SK-N-SH (cell line): ENCODE data around the gene TCTN1. TPM values are rescaled to one million over a fixed set of nuclear protein-coding genes. Genes with fewer than 3 reads are reported as not detected.
"Not testable (repeated sequence)": the region's sequence is repeated elsewhere in the genome, so short reads cannot be mapped to it uniquely, and the experiment has no call there.

Experiments
- CTCF ChIA-PET: fragments of 300-600, 350-600 bp; formaldehyde crosslinking; extraction: SDS; loops from one replicate; lab custom pipeline; 2021; lab: Yijun Ruan, JAX
- POLR2A ChIA-PET: fragments of 350-600 bp; sonication (Branson Sonifier 250); formaldehyde crosslinking; extraction: SDS; loops from one replicate; lab custom pipeline; 2020; ENCODE audit warnings: antibody characterized with exemption, inconsistent platforms; lab: Yijun Ruan, JAX
- DNase-seq: peaks from one replicate; pipeline ENCODE4 v3.0.0; 2012
- H2AFZ ChIP-seq: fragments of 200-600 bp; sonication (generic); 2 replicates; pipeline ENCODE4 v1.8.1; 2016; ENCODE audit warnings: antibody characterized with exemption, mild to moderate bottlenecking, low read depth
- H3F3A ChIP-seq: fragments of 200-600 bp; sonication (generic); replicated peaks from 2 replicates; pipeline ENCODE3; 2016; ENCODE audit warnings: antibody characterized with exemption, mild to moderate bottlenecking; ENCODE audit not compliant: insufficient read depth
- H3K27ac ChIP-seq, 2 experiments: fragments of 200-500 bp in 1 of 2; fragments of 200-600 bp in 1 of 2; sonication (Bioruptor generic) in 1 of 2; sonication (generic), shearing (Covaris generic) in 1 of 2; 2 replicates each; pipeline versions ENCODE4 v1.5.1 to v1.6.1; 2014 to 2016; ENCODE audit warnings: low read depth in 2 of 2, inconsistent platforms in 1 of 2, low read length in 1 of 2, mild to moderate bottlenecking in 1 of 2, mixed read lengths in 1 of 2
- H3K27me3 ChIP-seq: fragments of 200-600 bp; sonication (generic), shearing (Covaris generic); 2 replicates; pipeline ENCODE4 v1.6.1; 2016; ENCODE audit warnings: mixed run types; ENCODE audit not compliant: insufficient read depth
- H3K36me3 ChIP-seq, 2 experiments: fragments of 200-500 bp in 1 of 2; fragments of 200-600 bp in 1 of 2; sonication (Bioruptor generic) in 1 of 2; sonication (generic) in 1 of 2; replicated peaks in 1 of 2; 2 replicates each; pipeline versions ENCODE3 to v1.5.1; 2014 to 2016; ENCODE audit warnings: low read length in 1 of 2, mild to moderate bottlenecking in 1 of 2; ENCODE audit not compliant: insufficient read depth in 2 of 2, control insufficient read depth in 1 of 2
- H3K4me1 ChIP-seq, 2 experiments: fragments of 200-500 bp in 1 of 2; fragments of 200-600 bp in 1 of 2; sonication (Bioruptor generic) in 1 of 2; sonication (generic), shearing (Covaris generic) in 1 of 2; 2 replicates each; pipeline versions ENCODE4 v1.5.1 to v1.6.1; 2014 to 2016; ENCODE audit warnings: low read depth in 1 of 2, low read length in 1 of 2, mixed run types in 1 of 2; ENCODE audit not compliant: insufficient read depth in 2 of 2, control insufficient read depth in 1 of 2
- H3K4me2 ChIP-seq: fragments of 200-600 bp; sonication (generic), shearing (Covaris generic); 2 replicates; pipeline ENCODE4 v1.6.1; 2017; ENCODE audit warnings: mixed run types
- H3K4me3 ChIP-seq, 2 experiments: fragments of 200-500 bp in 1 of 2; fragments of 200-600 bp in 1 of 2; sonication (Bioruptor generic) in 1 of 2; sonication (generic), shearing (Covaris generic) in 1 of 2; 2 replicates each; pipeline versions ENCODE4 v1.5.1 to v1.8.1; 2014 to 2016; ENCODE audit warnings: low read depth in 2 of 2, inconsistent platforms in 1 of 2, low read length in 1 of 2, mild to moderate bottlenecking in 1 of 2, mixed read lengths in 1 of 2, moderate library complexity in 1 of 2
- H3K79me2 ChIP-seq: fragments of 200-600 bp; sonication (generic); 2 replicates; pipeline ENCODE4 v1.8.1; 2017; ENCODE audit warnings: mild to moderate bottlenecking; ENCODE audit not compliant: insufficient read depth
- H3K9ac ChIP-seq: fragments of 200-600 bp; sonication (generic); 2 replicates; pipeline ENCODE4 v1.6.1; 2017; ENCODE audit warnings: mixed run types
- H3K9me2 ChIP-seq: fragments of 200-600 bp; sonication (generic); 2 replicates; pipeline ENCODE4 v1.6.1; 2017; ENCODE audit warnings: mixed run types
- H3K9me3 ChIP-seq: fragments of 200-600 bp; sonication (generic); 2 replicates; pipeline ENCODE4 v1.6.1; 2017; ENCODE audit warnings: mixed run types, mild to moderate bottlenecking, moderate library complexity
- H4K20me1 ChIP-seq: fragments of 200-600 bp; sonication (generic); 2 replicates; pipeline ENCODE4 v1.6.1; 2017; ENCODE audit warnings: mild to moderate bottlenecking, mixed run types; ENCODE audit not compliant: insufficient read depth
- CHD2 ChIP-seq: fragments of 150-350 bp; IDR thresholded peaks from 2 replicates; pipeline ENCODE4 v1.6.1; 2018; ENCODE audit warnings: low read length; ENCODE audit not compliant: partially characterized antibody
- ELF1 ChIP-seq: IDR thresholded peaks from 2 replicates; pipeline ENCODE4 v1.4.0; 2012
- EP300 ChIP-seq, 2 experiments: IDR thresholded peaks; 2 replicates each; pipeline versions ENCODE4 v1.4.0 to v1.6.1; 2012; ENCODE audit warnings: borderline replicate concordance in 1 of 2, low read depth in 1 of 2, low read length in 1 of 2
- EZH2phosphoT487 ChIP-seq: fragments of 200-600 bp; sonication (generic); IDR thresholded peaks from 2 replicates; pipeline ENCODE4 v1.6.1; 2017; ENCODE audit warnings: low read depth, mixed run types, mild to moderate bottlenecking, antibody characterized with exemption, moderate library complexity, borderline replicate concordance
- FOXJ3 ChIP-seq: sonication (generic); formaldehyde crosslinking; IDR thresholded peaks from 2 replicates; pipeline ENCODE4 v1.5.1; 2020; ENCODE audit warnings: mild to moderate bottlenecking, missing genetic modification reagents
- FOXM1 ChIP-seq: IDR thresholded peaks from 2 replicates; pipeline ENCODE4 v1.4.0; 2012; ENCODE audit warnings: low read depth, mild to moderate bottlenecking
- GATA2 ChIP-seq: sonication (generic); formaldehyde crosslinking; IDR thresholded peaks from 2 replicates; pipeline ENCODE4 v1.5.0; 2020; ENCODE audit warnings: mild to moderate bottlenecking, missing genetic modification reagents
- IRF3 ChIP-seq: fragments of 150-350 bp; IDR thresholded peaks from 2 replicates; pipeline ENCODE4 v1.6.1; 2016; ENCODE audit warnings: mild to moderate bottlenecking, low read depth, low read length
- MAX ChIP-seq: IDR thresholded peaks from 2 replicates; pipeline ENCODE4 v1.4.0; 2012; ENCODE audit warnings: low read depth
- MXI1 ChIP-seq: IDR thresholded peaks from 2 replicates; pipeline ENCODE4 v1.6.1; 2012; ENCODE audit warnings: mild to moderate bottlenecking, low read depth, low read length, improper control_type of control experiment
- PBX3 ChIP-seq: IDR thresholded peaks from 2 replicates; pipeline ENCODE4; 2012
- POLR2AphosphoS5 ChIP-seq: IDR thresholded peaks from 2 replicates; pipeline ENCODE4 v1.6.1; 2012; ENCODE audit warnings: low read depth, low read length
- RCOR1 ChIP-seq: fragments of 150-350 bp; IDR thresholded peaks from 2 replicates; pipeline ENCODE4 v1.6.1; 2017; ENCODE audit warnings: antibody characterized with exemption, low read length
- RFX5 ChIP-seq: IDR thresholded peaks from 2 replicates; pipeline ENCODE4 v1.6.1; 2012; ENCODE audit warnings: mild to moderate bottlenecking, improper control_type of control experiment, low read length
- SIN3A ChIP-seq: IDR thresholded peaks from 2 replicates; pipeline ENCODE4 v1.6.1; 2012; ENCODE audit warnings: low read depth, mild to moderate bottlenecking, low read length, moderate library complexity, borderline replicate concordance
- SMC3 ChIP-seq: IDR thresholded peaks from 2 replicates; pipeline ENCODE4 v1.6.1; 2012; ENCODE audit warnings: low read depth, low read length, improper control_type of control experiment
- WGBS: methylation state at CpG from one replicate; pipeline ENCODE4 v1.1.6; 2017; ENCODE audit warnings: low lambda C conversion rate; 5-methylcytosine and 5-hydroxymethylcytosine counted together
- polyA plus RNA-seq, 3 experiments: library from polyadenylated mRNA; depleted of rRNA; stranded (reverse); fragments of >200 nt; gene quantifications; 2 replicates each; pipeline ENCODE4 v1.2.3, GENCODE V29; 2012
- TF ChIP-seq, protein P1 (sequence below): fragments of 200-600 bp; sonication (generic); IDR thresholded peaks from 2 replicates; pipeline ENCODE4 v1.6.1; 2017; ENCODE audit warnings: antibody characterized with exemption, mild to moderate bottlenecking, moderate library complexity
- TF ChIP-seq, protein P2 (sequence below): IDR thresholded peaks from 2 replicates; pipeline ENCODE4 v1.4.0; 2012; ENCODE audit warnings: low read depth, borderline replicate concordance

The TCTN1 gene
- polyA plus RNA-seq, 1 of the 3 experiments (the other 2 are of a cell fraction) = 40.2 TPM

- no peak for TF ChIP-seq IRF3
- TF ChIP-seq RCOR1 = no peak
- no peak for TF ChIP-seq ELF1
- no peak for TF ChIP-seq CHD2
- TF ChIP-seq RFX5 = no peak
- no peak for TF ChIP-seq GATA2 (CRISPR knock-in tag)
- no peak for TF ChIP-seq EZH2phosphoT487
- no peak for TF ChIP-seq SMC3
- no peak for TF ChIP-seq MAX
- TF ChIP-seq POLR2AphosphoS5 = peak; percentile 76
- TF ChIP-seq SIN3A = no peak; the same call in 1 of the 2 replicates
- no peak for TF ChIP-seq PBX3
- TF ChIP-seq, protein P1, sequence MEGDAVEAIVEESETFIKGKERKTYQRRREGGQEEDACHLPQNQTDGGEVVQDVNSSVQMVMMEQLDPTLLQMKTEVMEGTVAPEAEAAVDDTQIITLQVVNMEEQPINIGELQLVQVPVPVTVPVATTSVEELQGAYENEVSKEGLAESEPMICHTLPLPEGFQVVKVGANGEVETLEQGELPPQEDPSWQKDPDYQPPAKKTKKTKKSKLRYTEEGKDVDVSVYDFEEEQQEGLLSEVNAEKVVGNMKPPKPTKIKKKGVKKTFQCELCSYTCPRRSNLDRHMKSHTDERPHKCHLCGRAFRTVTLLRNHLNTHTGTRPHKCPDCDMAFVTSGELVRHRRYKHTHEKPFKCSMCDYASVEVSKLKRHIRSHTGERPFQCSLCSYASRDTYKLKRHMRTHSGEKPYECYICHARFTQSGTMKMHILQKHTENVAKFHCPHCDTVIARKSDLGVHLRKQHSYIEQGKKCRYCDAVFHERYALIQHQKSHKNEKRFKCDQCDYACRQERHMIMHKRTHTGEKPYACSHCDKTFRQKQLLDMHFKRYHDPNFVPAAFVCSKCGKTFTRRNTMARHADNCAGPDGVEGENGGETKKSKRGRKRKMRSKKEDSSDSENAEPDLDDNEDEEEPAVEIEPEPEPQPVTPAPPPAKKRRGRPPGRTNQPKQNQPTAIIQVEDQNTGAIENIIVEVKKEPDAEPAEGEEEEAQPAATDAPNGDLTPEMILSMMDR = no peak
- TF ChIP-seq MXI1 = peak; percentile 76; the same call in 1 of the 2 replicates
- TF ChIP-seq FOXJ3 = no peak
Observed at GRCh38 chr12:110583137-110584059, 30.5 kb upstream of the TCTN1 start, which contains the start of gene PPTC7 (continued).

DNA sequence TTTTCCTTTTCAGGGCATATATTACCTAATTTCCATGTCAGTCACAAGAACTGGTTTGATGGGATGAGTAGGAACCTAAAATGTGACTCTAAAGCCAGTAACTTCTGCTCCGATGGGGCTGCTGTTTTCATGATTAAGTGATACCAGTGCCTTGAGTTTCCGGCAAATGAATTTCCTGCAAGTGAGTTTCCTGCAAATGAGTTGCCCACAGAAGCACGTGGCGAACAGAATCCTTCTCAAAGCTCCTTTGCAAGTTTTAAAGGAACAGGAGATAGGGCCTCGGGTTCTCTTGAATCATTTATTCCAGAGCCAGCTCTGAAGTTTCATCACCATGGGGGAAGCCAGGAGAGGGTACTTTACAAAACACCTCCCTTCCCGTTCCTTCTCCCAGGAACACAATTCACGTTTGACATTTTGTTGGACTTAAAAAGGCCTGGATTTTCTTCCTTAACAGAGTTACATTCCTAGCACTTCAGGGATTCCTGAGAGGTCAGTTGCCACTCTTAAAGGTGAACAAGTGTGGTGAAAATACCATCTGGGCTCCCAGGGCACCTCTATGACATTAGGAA, 28.6 kb upstream of the TCTN1 start:
- Histone ChIP-seq H3K4me1 (peaks cover 0 to 3% of the 10 kb centered on the region in 2 experiments; a peak in 2 of 4 replicates), H3K27me3 (no peaks in the 10 kb centered on the region), H3K79me2 (peaks cover 26% of the 10 kb centered on the region), H3K9me2 (no peaks in the 10 kb centered on the region), H3K9me3 (no peaks in the 10 kb centered on the region), H3K4me3 (no peak overlapping the region), H3K36me3 (no peaks in the 10 kb centered on the region), H3F3A (no peaks in the 10 kb centered on the region), H3K27ac (peak overlapping the region in 1 of 2 experiments; percentile 17; a peak in 1 of 4 replicates), H2AFZ (peak overlapping the region; percentile 27; the same call in 1 of the 2 replicates), H3K4me2 (no peak overlapping the region), H4K20me1 (peaks cover 23% of the 10 kb centered on the region), H3K9ac (no peak overlapping the region)
- no peak for DNase-seq
- TF ChIP-seq EP300 (IDR thresholded peaks at IDR 0.05; ENCODE audit: borderline replicate concordance in 1 of 2, low read depth in 1 of 2, low read length in 1 of 2) (no peak), MAX (peak; percentile 58), FOXM1 (no peak)
- TF ChIP-seq, protein P2, sequence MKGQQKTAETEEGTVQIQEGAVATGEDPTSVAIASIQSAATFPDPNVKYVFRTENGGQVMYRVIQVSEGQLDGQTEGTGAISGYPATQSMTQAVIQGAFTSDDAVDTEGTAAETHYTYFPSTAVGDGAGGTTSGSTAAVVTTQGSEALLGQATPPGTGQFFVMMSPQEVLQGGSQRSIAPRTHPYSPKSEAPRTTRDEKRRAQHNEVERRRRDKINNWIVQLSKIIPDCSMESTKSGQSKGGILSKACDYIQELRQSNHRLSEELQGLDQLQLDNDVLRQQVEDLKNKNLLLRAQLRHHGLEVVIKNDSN = no peak
- POLR2A ChIA-PET = no interaction called here
- CTCF ChIA-PET = interaction anchor here (0.8 to 2.1 kb wide), 7 partner anchors 15 to 242 kb away, joined by 3 to 14 read pairs (median 5); partner anchors contain the start of gene ARPC3
- WGBS = 58% methylated on average over 7 of the region's 7 CpGs

GRCh38 chr12:110587102-110587501, 26.8 kb upstream of the TCTN1 start:
- POLR2A ChIA-PET, H2AFZ ChIP-seq, H3K9me3 ChIP-seq, H3K27ac ChIP-seq, H4K20me1 ChIP-seq, H3K4me2 ChIP-seq, H3K9me2 ChIP-seq, H3K4me1 ChIP-seq, DNase-seq, H3K79me2 ChIP-seq, H3K27me3 ChIP-seq, H3K4me3 ChIP-seq, H3K9ac ChIP-seq, H3K36me3 ChIP-seq, H3F3A ChIP-seq: not testable (repeated sequence)
- 100% methylated on average over 2 of the region's 2 CpGs for WGBS
- CTCF ChIA-PET = interaction anchor here (1.1 to 1.2 kb wide), 2 partner anchors 15 to 35 kb away, joined by 5 to 9 read pairs; no protein-coding TSS in a partner anchor
